Stimulated activated CD4-positive, alpha-beta T cell treated with anti-CD3 and anti-CD28 coated beads, Interleukin-1b, Interleukin-23, amount 100 ng/mL, for 48 hours (primary cell): ENCODE data around the gene PDE2A.

ENCODE experiments used
- DNase-seq: peaks from one replicate; pipeline ENCODE4 v3.0.0-alpha.2; 2020

PDE2A gene

GRCh38 chr11:72534371-72535193 is 139.6 kb downstream of the PDE2A start:
- DNase-seq: no peak

- no peak for DNase-seq
These were observed 145.2 kb downstream of the PDE2A start for GRCh38 chr11:72529068-72529467.

GRCh38 chr11:72528121-72528520 is 146.1 kb downstream of the PDE2A start:
- DNase-seq: no peak
